AML-193 (cell line): ENCODE measurements around the gene ERCC8.
A peak's percentile ranks its signal among the peaks of the same experiment; 100 is the strongest.
"Not testable (repeated sequence)": the region's sequence is repeated elsewhere in the genome, so short reads cannot be mapped to it uniquely, and the experiment has no call there.

ENCODE experiments used
- DNase-seq, 2 experiments: peaks; one replicate each; lab custom pipeline; 2025; lab: John Stamatoyannopoulos, UW

Gene ERCC8

DNA sequence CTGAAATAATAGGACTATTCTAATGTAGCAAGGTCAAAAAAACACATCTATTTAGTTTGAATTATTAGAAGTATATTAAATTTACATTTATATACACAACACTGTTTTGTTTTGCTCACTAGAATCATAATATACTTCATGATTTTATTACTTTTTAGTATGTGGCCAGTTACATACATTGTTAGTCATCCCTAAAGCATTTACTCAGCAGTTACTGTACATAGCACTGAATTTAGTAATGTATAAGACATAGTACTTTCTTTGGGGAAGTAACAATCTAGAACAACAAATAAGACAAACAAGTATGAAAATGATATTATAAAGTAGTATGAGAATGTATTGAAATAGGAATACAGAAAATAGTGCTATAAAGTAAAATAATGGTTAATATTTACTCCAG is 28.2 kb downstream of the ERCC8 start:
- no peak for DNase-seq

DNA sequence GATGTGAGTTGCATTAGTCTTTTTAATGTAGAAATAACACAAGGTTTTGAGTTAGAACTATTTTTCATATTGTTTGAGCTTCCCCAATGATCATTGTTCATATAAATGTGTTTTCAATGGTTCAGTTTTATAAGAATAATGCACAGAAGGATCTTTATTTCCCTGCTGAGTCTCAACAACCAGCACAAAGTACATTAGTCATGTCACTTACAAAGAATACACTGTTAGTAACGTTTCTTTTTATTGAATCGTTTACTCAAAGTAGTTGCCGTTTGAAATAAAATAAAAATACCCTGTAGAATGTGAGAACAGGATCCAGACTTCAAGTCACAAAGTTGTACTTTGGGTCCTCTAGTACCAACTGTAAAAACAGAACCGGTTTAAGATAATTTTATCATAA is 41.5 kb downstream of the ERCC8 start:
- no peak for DNase-seq

DNA sequence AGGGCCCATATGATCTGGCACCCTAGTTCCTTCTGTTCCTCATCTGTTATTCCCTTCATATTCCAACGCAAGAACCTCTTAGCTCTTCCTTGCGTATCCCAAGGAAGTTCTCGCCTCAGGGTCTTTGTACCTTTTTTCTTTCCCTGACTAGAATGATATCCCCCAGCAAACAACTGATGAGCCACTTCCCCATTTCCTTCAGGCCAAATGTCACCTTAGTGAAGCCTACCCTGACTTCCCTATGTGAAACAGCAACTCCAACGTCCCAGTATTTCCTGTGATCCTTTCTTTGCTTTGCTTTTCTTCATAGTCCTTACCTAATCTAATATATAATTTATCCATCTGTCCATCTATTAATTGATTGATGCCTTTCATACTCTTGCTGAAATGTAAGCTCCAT is 47.9 kb downstream of the ERCC8 start:
- DNase-seq: no peak

DNA sequence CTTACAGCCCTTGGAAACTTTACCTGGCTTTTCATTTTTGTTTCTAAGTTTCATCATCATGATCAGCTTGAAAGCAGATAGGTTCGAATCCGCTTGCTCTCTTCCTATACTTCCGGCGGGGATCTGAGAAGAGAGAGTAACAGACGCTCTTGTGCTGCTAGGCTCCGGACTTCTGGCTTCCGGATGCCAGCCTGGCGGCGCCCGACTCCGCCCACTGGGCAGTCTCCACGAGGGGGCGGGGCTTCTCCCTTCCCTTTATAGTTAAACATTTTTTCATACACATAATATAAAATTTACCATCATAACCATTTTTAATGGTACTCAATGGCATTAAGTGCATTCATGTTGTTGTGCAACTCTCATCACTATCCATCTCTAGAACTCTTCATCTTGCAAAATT is 51.3 kb downstream of the ERCC8 start:
- DNase-seq: no peak

DNA sequence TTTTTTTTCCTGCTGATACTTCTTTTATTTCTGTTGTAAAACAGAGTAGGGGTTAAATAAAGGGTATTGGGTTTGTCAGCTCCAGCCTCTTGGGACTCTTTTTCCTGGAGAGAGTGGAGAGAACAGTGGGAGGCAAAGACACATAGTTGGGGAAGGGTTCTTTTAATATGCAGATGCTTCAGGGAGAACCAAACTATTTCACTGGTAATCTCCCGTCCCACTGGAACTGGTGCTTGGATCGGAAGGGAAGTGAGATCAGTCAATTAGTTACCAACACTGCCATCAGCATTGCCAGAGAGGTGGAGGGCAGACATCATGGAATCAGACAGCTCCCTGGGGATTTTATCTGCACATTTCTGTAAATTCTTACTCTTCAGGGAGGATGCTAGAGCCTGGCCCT is 53.2 kb downstream of the ERCC8 start:
- DNase-seq: no peak

DNA sequence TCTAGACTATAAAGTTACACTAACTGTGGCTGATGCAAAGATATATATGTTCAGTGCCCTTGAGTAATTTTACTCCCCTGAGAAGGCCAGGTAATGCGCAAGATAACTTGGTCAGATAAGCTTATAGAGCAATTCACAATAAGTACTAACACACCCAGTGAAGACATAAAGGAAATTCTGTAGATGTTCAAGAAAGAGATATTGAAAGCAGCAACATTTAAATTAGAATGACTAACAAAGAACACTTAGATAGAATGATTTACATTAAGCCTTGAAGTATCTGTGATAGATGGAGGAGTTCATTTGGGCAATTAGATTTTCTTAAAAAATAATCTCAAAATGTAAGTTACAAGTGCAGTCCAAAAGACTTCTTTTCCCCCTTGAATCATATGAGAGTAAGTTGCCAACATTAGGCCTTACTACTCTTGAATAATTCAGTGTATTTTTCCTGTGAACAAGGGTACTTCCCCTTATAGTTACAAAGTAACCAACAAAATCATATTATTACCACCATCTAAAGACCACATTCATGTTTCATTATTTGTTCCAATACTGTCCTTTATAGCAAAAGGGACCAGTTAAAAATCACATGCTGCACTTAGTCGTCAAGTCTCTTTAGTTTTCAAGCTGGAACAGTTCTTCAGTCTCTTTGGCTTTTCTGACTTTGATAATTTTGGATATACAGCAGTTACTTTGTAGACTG is 56.4 kb downstream of the ERCC8 start:
- DNase-seq: no peak

DNA sequence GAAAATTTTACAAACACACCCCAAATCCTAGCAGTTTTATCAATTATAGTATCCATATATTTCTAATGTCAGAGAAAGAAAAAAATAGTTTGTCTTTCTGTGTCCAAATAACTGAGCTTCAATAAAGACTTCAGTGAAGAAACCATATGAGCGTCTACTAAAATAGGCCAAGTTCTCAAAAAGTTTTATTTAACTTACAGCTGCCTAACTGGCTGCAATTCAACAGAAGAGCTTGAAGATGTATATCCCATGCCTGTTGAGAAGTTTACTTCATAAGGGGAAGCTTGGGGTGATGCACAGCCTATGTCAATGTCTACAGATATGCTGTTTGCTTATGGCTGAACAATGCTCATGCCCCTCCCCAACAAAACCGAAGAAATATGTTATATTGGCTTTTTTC is 57.1 kb downstream of the ERCC8 start:
- no peak for DNase-seq

DNA sequence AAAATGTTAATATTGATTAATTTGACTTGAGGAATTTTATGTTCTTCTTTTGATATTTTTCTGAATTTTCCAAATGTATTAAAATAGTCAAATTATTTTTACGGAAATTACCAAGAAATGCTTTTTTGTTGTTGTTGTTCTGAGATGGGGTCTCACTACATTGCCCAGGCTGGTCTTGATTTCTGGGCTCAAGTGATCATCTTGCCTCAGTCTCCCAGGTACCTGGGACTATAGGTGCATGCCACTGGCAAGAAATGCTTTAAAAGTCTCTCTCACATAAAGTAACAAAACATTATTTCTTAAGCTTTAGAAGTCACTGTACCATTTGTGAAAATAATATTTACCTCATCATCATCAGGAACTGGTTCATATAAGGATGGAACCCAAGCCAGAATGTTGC is 57.8 kb downstream of the ERCC8 start:
- DNase-seq: no peak

DNA sequence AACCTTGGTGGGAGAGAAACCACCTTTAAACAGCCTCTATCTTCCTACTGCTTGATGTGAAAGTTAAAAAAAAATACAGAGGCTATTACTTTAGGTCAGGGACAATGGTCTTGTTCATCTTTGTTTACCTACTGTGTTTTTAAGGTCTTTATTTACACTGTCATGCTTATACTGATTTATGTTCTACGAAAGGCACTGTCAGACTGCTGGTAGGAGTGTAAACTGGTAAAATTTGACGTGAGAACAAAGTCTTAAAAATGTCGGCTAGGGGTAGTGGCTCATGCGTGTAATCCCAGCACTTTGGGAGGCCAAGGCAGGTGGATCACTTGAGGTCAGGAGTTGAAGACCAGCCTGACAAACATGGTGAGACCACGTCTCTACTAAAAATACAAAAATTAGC is 58.7 kb downstream of the ERCC8 start:
- DNase-seq: no peak

DNA sequence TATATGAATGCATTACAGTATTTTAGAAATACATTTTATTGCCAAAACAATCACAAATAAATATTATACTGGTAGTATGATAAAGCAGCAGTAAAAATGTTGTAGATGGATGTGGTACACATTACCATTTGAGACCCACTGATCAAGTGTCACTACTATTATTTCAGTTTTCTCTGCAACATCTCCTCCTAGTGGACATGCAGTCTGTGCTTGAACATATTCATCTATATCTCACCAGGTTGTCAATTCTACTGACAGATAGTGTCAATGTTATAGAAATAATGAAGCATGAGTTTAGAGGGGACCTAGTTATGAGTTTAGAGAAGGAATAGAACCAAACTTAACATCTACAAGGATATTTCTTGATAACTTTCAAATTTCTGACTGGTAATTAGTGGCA is 61.6 kb downstream of the ERCC8 start:
- DNase-seq: peak; percentile 52 to 54

DNA sequence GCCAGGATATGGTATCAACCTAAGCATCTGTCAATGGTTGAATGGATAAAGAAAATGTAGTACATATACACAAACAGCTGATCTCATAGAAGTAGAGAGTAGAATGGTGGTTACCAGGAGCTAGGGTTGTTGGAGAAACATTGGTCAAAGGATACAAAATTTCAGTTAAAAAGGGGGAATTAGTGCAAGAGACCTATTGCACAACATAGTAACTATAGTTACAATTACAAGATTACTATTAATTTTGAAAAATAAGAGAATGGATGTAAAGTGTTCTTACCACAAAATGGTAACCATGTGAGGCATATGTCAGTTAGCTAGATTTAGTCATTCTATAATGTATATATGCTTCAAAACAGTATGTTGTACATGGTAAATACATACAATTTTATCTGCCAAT is 72.0 kb downstream of the ERCC8 start:
- peak; percentile 32 to 39 for DNase-seq

DNA sequence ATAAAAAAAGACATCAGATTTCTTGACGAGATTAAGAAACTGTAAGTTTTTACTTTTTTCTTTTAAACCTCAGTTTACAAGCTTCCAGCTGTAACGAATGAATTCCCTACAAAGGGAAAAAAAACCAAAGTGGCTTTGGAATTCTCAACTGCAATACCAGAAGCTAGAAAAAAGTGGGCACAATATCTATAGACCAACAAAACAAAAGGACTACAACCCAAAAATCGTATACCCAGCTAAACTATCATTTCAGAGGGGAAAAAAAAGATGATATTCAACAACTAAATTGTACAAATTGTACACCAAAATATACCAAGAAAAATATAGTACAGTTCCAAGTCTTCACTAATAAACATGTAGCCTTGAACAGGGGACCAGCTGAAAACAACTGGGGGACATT is 74.0 kb downstream of the ERCC8 start:
- DNase-seq: no peak

DNA sequence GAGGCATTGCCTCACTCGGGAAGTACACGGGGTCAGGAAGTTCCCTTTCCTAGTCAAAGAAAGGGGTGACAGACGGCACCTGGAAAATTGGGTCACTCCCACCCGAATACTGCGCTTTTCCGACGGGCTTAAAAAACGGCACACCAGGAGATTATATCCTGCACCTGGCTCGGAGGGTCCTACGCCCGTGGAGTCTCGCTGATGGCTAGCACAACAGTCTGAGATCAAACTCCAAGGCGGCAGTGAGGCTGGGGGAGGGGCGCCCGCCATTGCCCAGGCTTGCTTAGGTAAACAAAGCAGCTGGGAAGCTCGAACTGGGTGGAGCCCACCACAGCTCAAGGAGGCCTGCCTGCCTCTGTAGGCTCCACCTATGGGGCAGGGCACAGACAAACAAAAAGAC is 84.3 kb downstream of the ERCC8 start:
- not testable (repeated sequence) for DNase-seq

DNA sequence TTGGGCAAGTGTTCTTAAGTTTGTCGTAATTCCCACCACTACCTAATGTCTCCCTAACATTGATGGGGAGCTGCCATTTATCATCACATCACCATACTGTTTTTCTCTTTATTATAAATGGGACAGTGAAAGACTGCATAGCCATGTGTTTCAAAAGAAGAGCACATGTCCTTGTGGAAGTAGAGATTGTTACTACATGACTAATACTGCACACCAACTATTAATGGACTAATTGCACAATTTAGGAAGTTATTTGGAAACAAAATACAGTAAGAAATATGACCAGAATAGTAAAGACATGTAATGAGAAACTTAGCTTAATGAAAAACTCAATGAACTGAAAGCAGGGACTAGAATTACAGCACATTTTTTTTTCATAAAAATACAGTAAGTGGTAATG is 88.8 kb downstream of the ERCC8 start:
- peak; percentile 73 to 85 for DNase-seq

DNA sequence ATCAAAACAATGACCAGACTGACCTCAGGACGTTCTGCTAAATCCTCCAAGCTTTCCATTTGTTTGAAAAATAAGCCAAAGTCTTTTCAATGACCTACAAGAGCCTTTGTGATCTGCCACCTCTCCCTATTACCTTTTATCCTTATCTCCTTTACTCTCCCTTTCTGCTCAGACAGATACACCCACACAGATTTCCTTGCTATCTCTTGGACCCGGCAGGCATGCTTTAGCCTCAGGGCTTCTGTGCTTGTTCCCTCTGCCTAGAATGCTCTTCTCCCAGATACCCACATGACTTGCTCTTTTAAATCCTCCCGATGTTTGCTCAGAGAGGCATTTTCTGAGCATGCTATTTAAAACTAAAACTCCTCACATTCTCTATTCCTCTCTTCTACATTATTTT is 91.9 kb downstream of the ERCC8 start:
- no peak for DNase-seq

DNA sequence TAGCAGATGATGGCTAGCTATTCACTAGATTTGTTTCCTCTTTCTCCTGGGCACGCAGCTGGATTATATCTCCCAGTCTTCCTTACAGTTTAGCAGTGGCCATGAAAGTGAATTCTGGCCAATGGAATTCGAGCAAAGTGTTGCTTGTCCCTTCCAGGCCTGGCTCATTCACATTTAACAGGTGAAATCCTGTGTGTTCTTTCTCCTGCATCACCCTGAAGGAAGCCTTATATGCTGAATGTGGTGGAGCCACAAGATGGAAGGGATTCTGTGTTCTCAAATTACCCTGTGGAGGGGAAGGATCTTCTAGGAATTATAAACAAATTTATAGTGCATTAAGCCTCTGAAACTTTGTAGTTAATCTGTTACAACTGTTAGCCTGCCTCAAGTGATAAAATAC is 92.6 kb downstream of the ERCC8 start:
- DNase-seq: no peak

DNA sequence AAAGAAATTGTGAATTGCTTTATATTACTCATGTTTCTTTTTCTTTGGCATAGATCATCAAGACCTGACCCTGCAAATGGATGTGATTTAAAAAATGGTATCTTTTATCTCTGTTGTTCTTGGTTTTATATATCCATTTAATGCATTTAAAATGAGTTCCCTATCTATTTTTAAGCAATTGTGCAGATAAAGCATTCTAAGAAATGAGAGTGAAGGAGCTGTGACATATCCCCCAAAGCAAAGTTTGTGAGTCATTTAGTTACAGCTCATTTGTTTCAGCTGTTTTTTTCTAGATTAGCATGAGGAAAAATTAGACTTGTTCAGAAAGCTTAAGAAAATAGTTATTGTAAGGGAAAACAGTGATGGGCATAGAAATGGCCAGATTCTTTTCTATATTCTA is 93.2 kb downstream of the ERCC8 start:
- no peak for DNase-seq

DNA sequence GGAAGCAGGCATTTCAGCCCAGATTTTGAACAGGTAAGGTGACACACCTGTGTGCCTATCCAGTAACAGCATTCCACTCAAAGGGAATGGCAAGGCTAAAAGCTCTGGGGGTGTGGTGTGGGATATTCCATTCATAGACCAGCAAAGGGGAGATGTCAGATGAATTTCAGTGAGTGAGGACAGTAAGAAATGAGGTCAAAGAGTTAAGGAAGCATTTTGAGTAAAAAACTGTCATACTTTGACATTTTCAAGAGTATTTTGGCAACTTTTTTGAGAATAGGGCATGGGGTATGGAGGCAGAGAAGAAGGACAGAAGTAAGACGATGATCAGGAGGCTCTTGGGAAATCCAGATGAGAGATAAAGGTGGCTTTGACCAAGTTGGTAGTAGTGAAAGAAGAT is 98.6 kb downstream of the ERCC8 start:
- DNase-seq: no peak

DNA sequence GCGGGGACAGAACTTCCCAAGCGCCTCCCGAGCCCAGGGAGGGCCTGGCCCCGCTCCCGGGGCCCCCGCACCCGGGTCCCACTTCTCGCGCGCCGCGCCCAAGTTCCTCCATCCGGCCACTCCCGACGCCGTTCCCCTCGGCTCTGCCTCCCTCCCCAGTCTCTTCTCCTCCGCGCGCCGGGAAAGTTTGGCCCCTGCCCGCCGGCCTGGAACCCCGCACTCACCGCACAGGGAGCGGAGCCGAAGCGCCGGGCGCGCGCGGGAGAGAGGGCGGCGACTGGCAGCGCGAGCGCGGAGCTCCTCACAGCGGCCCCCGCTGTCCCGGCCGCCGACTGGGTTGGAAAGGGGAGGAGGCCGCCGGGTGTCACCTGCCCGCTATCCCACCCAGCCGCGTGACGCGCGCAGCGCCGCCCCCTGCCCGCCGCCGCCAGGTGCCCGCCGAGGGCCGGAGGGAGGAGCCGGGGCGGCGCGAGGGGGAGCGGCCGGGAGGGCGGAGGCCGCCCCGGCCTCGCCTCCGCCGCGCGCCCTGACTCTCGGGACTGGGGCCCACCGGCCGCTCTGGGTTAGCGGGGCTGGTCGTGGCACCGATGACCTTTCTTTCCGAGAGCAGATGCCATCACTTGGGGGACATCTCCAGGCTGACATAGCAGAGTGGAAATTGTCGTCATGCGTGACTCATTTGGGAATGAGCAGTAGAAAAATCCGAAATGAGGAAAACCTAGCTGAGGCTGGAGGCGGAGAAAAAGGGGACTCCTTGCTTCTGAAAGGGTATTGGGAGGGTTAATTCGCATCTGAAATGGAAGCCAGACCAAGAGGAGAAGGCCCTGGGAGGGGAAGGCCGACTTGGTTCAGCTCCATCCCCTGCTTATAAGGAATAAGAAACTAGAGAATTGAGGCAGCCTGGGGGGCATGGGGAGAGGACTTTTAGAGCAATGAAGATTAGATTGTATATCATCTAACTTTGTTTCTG is 100.6 kb downstream of the ERCC8 start, which contains the start of gene ELOVL7:
ELOVL7 (minus strand) TSS at position 334 of the 970 bp plus-strand sequence. CDS start 56,872 bp downstream, outside the sequence.
- peak; percentile 35 to 37 for DNase-seq

DNA sequence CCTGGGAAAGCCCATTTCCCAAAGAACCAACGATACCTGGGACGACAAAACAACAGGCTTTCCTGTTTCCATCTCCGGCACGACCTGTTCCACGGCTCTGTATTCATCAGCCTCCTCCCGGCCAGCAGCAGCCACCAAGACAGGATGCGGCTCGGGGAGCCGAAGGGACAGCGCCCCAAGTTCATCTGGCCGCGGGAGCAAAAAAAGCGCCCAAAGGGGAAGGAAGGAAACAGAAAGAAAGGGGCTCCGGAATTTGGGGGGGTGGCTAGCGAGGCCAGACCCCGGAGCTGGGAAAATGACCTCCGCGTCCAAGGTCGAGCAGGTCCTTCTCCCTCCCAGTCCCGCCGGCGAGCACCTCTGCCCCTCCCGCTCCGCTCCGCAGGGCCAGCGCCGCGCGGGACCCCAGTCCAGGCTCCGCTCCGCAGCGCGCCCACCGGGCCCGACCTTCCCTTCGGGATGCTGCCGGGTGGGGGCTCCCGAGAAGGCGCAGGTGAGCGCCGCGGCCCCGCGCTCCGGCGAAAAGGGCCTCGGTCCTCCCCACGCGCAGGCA is 101.4 kb downstream of the ERCC8 start:
- DNase-seq: peak; percentile 28 to 31

DNA sequence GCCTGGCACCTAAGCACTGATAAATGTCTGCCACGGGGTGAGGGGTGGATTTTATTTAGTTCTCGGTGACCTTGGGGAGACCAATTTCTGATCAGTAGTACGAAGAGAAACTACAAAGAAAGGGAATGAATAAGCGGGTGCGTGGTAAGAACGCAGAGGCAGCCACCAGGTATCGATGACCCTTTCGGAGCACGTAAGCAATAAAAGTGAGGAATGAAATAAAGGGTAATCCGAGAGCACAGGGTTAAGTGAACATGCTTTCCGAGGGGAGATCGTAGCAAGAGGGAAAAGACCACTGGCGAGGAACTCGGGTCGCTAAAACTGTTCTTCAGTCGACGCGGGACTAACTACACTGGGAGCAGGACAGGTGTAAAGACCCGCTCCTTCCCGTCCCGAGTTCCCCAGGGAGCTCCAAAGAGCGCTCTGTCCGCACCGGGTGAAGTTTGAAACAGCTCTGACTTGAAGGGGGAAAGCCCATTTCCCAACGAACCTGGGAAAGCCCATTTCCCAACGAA is 101.9 kb downstream of the ERCC8 start:
- no peak for DNase-seq

DNA sequence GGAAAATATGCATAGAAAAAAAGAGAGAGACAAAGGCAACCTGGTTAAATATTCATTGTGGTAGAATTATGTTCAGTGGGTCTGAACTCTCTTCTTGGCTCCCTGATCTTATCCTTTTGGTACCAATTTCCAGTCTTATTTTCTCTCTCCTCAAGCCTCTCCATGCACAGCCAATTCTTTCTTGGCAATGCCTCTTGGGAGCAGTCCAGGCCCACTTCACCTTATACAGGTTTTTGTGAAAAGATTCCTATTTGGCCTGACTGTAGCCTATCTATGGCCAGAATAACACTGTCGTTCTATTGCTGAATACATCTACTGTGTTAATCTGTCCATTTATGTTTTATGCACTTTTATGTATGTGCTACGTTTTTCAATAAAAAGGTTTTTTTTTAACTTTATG is 103.5 kb downstream of the ERCC8 start:
- DNase-seq: no peak

DNA sequence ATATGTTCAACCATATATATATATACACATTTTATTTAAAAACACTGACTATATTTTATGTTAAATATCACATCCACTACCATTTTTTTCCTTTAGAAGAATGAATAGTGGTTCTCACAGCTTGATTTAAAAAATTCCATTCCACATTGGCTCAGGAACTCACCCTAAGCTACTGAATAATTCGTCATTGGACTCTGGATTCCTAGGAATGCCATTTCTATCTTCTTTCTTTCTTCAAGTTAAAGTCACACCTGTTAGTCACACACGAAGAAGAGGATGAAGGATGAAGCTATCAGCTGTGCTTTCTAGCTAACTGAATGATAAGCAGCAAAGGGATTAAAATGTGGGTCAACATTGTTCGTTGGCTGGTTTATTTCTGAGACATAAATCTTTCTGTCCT is 108.7 kb downstream of the ERCC8 start:
- DNase-seq: no peak
